NOMO-1 treated with DMSO at 0.1 percent for 48 hours (cell line): ENCODE data around the gene CMSS1.

Experiments used
- DNase-seq: peaks from one replicate; lab custom pipeline; 2025; ENCODE audit not compliant: unreplicated experiment; lab: John Stamatoyannopoulos, UW

Gene CMSS1

GRCh38 chr3:99874237-99875002 is 56.8 kb downstream of the CMSS1 start:
- no peak for DNase-seq

GRCh38 chr3:99875581-99875928 is 57.9 kb downstream of the CMSS1 start:
- DNase-seq = peak; percentile 64

GRCh38 chr3:99875929-99876841 is 58.5 kb downstream of the CMSS1 start:
- peak; percentile 73 for DNase-seq

- no peak for DNase-seq
Measured at GRCh38 chr3:99877031-99877579, 59.4 kb downstream of the CMSS1 start.

- peak; percentile 18 for DNase-seq
Measured at GRCh38 chr3:99878005-99878404, 60.3 kb downstream of the CMSS1 start.

GRCh38 chr3:99879275-99879674 is 61.6 kb downstream of the CMSS1 start:
- DNase-seq = no peak

GRCh38 chr3:99881121-99881524 is 63.5 kb downstream of the CMSS1 start:
- DNase-seq = no peak

GRCh38 chr3:99882436-99883137 is 64.9 kb downstream of the CMSS1 start:
- no peak for DNase-seq

GRCh38 chr3:99883138-99883461 is 65.4 kb downstream of the CMSS1 start:
- no peak for DNase-seq

GRCh38 chr3:99883693-99884092 is 66.0 kb downstream of the CMSS1 start:
- no peak for DNase-seq

GRCh38 chr3:99884484-99884883 is 66.8 kb downstream of the CMSS1 start:
- no peak for DNase-seq

- no peak for DNase-seq
Measured at GRCh38 chr3:99885085-99885484, 67.4 kb downstream of the CMSS1 start.

- DNase-seq = no peak
Measured at GRCh38 chr3:99885851-99886250, 68.2 kb downstream of the CMSS1 start.

GRCh38 chr3:99891610-99892285 is 74.1 kb downstream of the CMSS1 start:
- no peak for DNase-seq

- DNase-seq = no peak
Measured at GRCh38 chr3:99892332-99892731, 74.7 kb downstream of the CMSS1 start.

- peak; percentile 76 for DNase-seq
Measured at GRCh38 chr3:99895131-99895696, 77.6 kb downstream of the CMSS1 start.

- peak; percentile 96 for DNase-seq
Measured at GRCh38 chr3:99895703-99896441, 78.2 kb downstream of the CMSS1 start.

GRCh38 chr3:99896482-99896881 is 78.8 kb downstream of the CMSS1 start:
- DNase-seq = peak; percentile 62

- DNase-seq = no peak
Measured at GRCh38 chr3:99899603-99900002, 81.9 kb downstream of the CMSS1 start.

GRCh38 chr3:99900248-99900647 is 82.6 kb downstream of the CMSS1 start:
- no peak for DNase-seq
